ENCODE data around the gene AVP. TPM values are rescaled to one million over a fixed set of nuclear protein-coding genes. Genes with fewer than 3 reads are reported as not detected.
"Not testable (repeated sequence)": the region's sequence is repeated elsewhere in the genome, so short reads cannot be mapped to it uniquely, and the experiment has no call there.

AVP gene
- total and polyA plus RNA-seq, 2 donors (not counting 3 experiments of a cell fraction or from before 2014, with no cell fraction given): not detected

DNA sequence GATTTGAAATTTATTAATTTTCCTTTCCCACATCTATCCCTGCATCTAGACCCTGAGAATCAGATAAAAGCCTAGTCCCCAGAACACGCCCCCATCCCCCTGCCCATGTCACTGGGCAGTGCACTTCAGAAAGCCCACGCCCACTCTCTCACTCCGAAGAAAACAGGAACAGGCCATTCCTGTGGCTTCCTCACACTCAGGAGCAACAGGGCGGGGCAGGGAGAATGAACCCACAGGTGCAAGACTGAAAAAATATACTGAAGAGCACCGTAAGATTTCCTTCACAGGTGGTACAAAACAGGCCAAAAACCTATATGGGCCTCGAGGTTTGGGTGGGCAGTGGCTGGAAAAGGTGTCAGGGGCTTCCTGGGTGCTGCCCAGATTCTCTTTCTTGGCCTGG is 9.7 kb downstream of the AVP start:
- Histone ChIP-seq H3K79me2 (ENCODE audit: control insufficient read depth, insufficient read depth, low read length) (no peaks in the 10 kb centered on the region), H3K9me1 (replicated peaks; ENCODE audit: control insufficient read depth, extremely low read depth, insufficient read depth, low read length) (no peaks in the 10 kb centered on the region), H3K27ac (ENCODE audit: insufficient read depth, low read depth, low read length) (no peak overlapping the region), H2AFZ (ENCODE audit: low read depth, low read length) (no peak overlapping the region), H3K9ac (replicated peaks; ENCODE audit: extremely low read depth, insufficient read depth, low read length) (no peak overlapping the region), H3K9me3 (replicated peaks; ENCODE audit: control insufficient read depth, insufficient read depth, low read length) (no peaks in the 10 kb centered on the region), H3K4me2 (ENCODE audit: insufficient read depth, low read length) (no peak overlapping the region), H3K4me1 (ENCODE audit: control insufficient read depth, extremely low read depth, insufficient read depth, low read length) (no peaks in the 10 kb centered on the region), H3K27me3 (ENCODE audit: control insufficient read depth in 2 of 2, insufficient read depth in 2 of 2, low read length in 2 of 2) (peaks cover 6 to 17% of the 10 kb centered on the region in 2 experiments), H3K4me3 (replicated peaks in 1 of 3; ENCODE audit: insufficient read depth in 1 of 3, low read depth in 1 of 3, low read length in 3 of 3) (no peak overlapping the region), H4K20me1 (replicated peaks; ENCODE audit: control insufficient read depth, extremely low read depth, insufficient read depth, low read length) (no peaks in the 10 kb centered on the region), H3K36me3 (ENCODE audit: control insufficient read depth in 2 of 2, extremely low read depth in 1 of 2, insufficient read depth in 2 of 2, low read length in 2 of 2) (no peaks in the 10 kb centered on the region)
- ChIA-PET CTCF (interaction anchor here (1.8 kb wide), 1 partner anchor 21 kb away, joined by 6 read pairs; no protein-coding TSS in a partner anchor), POLR2A (no interaction called here)
- dilution Hi-C loops (cut with MboI; ENCODE audit: extremely low pct_ligation_motif_present, low sequenced_read_pairs): no loop called here
- DNase-seq (ENCODE audit: low read depth, low spot score) (no peak), FAIRE-seq (no peak)
- no TSS peak for BruUV-seq (replicated peaks)
- TF ChIP-seq, protein P1, sequence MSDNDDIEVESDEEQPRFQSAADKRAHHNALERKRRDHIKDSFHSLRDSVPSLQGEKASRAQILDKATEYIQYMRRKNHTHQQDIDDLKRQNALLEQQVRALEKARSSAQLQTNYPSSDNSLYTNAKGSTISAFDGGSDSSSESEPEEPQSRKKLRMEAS (IDR thresholded peaks at IDR 0.05; ENCODE audit: insufficient read depth, insufficient read length): no peak
- TF ChIP-seq, protein P2, sequence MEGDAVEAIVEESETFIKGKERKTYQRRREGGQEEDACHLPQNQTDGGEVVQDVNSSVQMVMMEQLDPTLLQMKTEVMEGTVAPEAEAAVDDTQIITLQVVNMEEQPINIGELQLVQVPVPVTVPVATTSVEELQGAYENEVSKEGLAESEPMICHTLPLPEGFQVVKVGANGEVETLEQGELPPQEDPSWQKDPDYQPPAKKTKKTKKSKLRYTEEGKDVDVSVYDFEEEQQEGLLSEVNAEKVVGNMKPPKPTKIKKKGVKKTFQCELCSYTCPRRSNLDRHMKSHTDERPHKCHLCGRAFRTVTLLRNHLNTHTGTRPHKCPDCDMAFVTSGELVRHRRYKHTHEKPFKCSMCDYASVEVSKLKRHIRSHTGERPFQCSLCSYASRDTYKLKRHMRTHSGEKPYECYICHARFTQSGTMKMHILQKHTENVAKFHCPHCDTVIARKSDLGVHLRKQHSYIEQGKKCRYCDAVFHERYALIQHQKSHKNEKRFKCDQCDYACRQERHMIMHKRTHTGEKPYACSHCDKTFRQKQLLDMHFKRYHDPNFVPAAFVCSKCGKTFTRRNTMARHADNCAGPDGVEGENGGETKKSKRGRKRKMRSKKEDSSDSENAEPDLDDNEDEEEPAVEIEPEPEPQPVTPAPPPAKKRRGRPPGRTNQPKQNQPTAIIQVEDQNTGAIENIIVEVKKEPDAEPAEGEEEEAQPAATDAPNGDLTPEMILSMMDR (IDR thresholded peaks at IDR 0.05; ENCODE audit: extremely low read depth in 1 of 2, insufficient read depth in 1 of 2, low read depth in 1 of 2, low read length in 2 of 2): no peak
- TF ChIP-seq MYC (IDR thresholded peaks at IDR 0.05; ENCODE audit: low read depth, low read length) (no peak), FOS (IDR thresholded peaks at IDR 0.05; ENCODE audit: borderline replicate concordance, insufficient read depth, low read length) (no peak), POLR2A (IDR thresholded peaks at IDR 0.05; ENCODE audit: low read depth, low read length) (no peak), EZH2 (IDR thresholded peaks at IDR 0.05; ENCODE audit: borderline replicate concordance, low read depth, low read length, severe bottlenecking) (no peak), GATA2 (IDR thresholded peaks at IDR 0.05; ENCODE audit: insufficient read depth, insufficient read length, low read depth, low read length) (no peak)
- intact Hi-C loops (cut with micrococcal nuclease): no loop called here

DNA sequence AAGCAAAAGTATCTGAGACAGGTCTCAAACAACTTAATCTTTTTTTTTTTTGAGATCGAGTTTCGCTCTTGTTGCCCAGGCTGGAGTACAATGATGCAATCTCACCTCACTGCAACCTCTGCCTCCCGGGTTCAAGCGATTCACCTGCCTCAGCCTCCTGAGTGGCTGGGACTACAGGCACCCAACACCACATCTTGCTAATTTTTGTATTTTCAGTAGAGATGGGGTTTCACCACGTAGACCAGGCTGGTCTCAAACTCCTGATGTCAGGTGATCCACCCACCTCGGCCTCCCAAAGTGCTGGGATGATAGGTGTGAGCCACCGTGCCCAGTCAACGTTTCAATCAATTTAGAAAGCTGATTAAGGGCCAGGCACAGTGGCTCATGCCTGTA is 11.3 kb downstream of the AVP start:
- H3K4me2 ChIP-seq (ENCODE audit: insufficient read depth, low read length); POLR2A ChIA-PET; FAIRE-seq; H4K20me1 ChIP-seq (replicated peaks; ENCODE audit: control insufficient read depth, extremely low read depth, insufficient read depth, low read length); H3K9me3 ChIP-seq (replicated peaks; ENCODE audit: control insufficient read depth, insufficient read depth, low read length); H3K9ac ChIP-seq (replicated peaks; ENCODE audit: extremely low read depth, insufficient read depth, low read length); H3K9me1 ChIP-seq (replicated peaks; ENCODE audit: control insufficient read depth, extremely low read depth, insufficient read depth, low read length); DNase-seq (ENCODE audit: low read depth, low spot score); H3K79me2 ChIP-seq (ENCODE audit: control insufficient read depth, insufficient read depth, low read length); H3K4me1 ChIP-seq (ENCODE audit: control insufficient read depth, extremely low read depth, insufficient read depth, low read length); H3K27ac ChIP-seq (ENCODE audit: insufficient read depth, low read depth, low read length); H2AFZ ChIP-seq (ENCODE audit: low read depth, low read length); intact Hi-C loops (cut with micrococcal nuclease); dilution Hi-C loops (cut with MboI; ENCODE audit: extremely low pct_ligation_motif_present, low sequenced_read_pairs); H3K4me3 ChIP-seq (replicated peaks in 1 of 3; ENCODE audit: insufficient read depth in 1 of 3, low read depth in 1 of 3, low read length in 3 of 3); H3K27me3 ChIP-seq (ENCODE audit: control insufficient read depth in 2 of 2, insufficient read depth in 2 of 2, low read length in 2 of 2); H3K36me3 ChIP-seq (ENCODE audit: control insufficient read depth in 2 of 2, extremely low read depth in 1 of 2, insufficient read depth in 2 of 2, low read length in 2 of 2); BruUV-seq (replicated peaks): not testable (repeated sequence)
- CTCF ChIA-PET: interaction anchor here (0.7 to 1.8 kb wide), 2 partner anchors 15 to 20 kb away, joined by 4 to 6 read pairs; no protein-coding TSS in a partner anchor
